ENCODE data around the gene ETS2. TPM values are rescaled to one million over a fixed set of nuclear protein-coding genes. Genes with fewer than 3 reads are reported as not detected.

ETS2 gene
- polyA plus RNA-seq, 1 donor from 2014 or later = 11.6 TPM

DNA sequence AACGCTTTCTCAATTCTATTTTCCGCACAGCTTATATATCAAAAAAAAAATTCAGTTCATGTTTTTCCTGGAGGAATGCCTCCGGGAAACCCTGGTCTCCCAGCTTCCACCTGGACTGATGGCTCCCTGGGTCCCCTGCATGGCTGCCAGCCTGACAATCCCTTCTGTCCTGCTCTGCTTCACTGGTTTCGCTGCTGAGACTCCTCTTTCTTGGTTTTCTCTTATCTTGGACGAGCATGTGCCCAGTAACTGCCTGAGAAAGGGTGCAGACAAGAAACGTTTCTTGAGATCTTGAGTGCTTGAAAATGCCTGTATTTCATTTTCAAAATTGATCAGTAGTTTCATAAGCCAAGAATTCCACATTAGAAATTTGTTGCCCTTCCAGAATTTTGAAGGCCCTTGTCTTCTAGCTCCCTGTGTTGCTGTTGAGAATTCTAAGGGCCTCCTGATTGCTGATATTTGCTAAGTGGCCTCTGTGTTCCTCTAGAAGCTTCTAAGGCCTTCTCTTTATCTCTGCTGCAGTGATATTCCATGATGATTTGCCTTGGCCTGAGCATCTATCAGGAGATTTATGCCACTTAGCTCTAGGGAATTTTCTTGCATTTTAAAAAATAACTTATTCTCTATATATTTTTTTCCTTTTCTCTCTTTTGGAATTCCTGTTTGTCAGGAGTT, 44.7 kb downstream of the ETS2 start:
- H4K20me1 ChIP-seq (ENCODE audit: insufficient read depth) = no peaks in the 10 kb centered on the region
- no peak overlapping the region for H3K9ac ChIP-seq (ENCODE audit: low read length)
- no peaks in the 10 kb centered on the region for H3K9me2 ChIP-seq (ENCODE audit: insufficient read depth, low read length)
- no peak overlapping the region for H3K4me2 ChIP-seq (ENCODE audit: low read length)
- no peaks in the 10 kb centered on the region for H3F3A ChIP-seq (ENCODE audit: insufficient read depth, low read length, poor library complexity, severe bottlenecking)
- no peak overlapping the region for H2AFZ ChIP-seq (ENCODE audit: low read depth, low read length)
- no peaks in the 10 kb centered on the region for H3K27me3 ChIP-seq (ENCODE audit: insufficient read depth, low read depth, low read length)
- H3K36me3 ChIP-seq (ENCODE audit: insufficient read depth, low read length) = no peaks in the 10 kb centered on the region
- no peak overlapping the region for H3K27ac ChIP-seq (ENCODE audit: low read length)
- TF ChIP-seq TAF1 (IDR thresholded peaks at IDR 0.05; ENCODE audit: low read depth) (no peak), EP300 (conservative IDR thresholded peaks at IDR 0.05; ENCODE audit: poor library complexity, severe bottlenecking) (no peak), RAD21 (conservative IDR thresholded peaks at IDR 0.05) (no peak), EZH2 (IDR thresholded peaks at IDR 0.05; ENCODE audit: borderline replicate concordance, insufficient read depth, low read length, poor library complexity, severe bottlenecking) (no peak), MXI1 (conservative IDR thresholded peaks at IDR 0.05; ENCODE audit: poor library complexity, severe bottlenecking) (no peak), POLR2AphosphoS5 (IDR thresholded peaks at IDR 0.05) (no peak), SMC3 (conservative IDR thresholded peaks at IDR 0.05; ENCODE audit: poor library complexity) (no peak)
- TF ChIP-seq, protein P1, sequence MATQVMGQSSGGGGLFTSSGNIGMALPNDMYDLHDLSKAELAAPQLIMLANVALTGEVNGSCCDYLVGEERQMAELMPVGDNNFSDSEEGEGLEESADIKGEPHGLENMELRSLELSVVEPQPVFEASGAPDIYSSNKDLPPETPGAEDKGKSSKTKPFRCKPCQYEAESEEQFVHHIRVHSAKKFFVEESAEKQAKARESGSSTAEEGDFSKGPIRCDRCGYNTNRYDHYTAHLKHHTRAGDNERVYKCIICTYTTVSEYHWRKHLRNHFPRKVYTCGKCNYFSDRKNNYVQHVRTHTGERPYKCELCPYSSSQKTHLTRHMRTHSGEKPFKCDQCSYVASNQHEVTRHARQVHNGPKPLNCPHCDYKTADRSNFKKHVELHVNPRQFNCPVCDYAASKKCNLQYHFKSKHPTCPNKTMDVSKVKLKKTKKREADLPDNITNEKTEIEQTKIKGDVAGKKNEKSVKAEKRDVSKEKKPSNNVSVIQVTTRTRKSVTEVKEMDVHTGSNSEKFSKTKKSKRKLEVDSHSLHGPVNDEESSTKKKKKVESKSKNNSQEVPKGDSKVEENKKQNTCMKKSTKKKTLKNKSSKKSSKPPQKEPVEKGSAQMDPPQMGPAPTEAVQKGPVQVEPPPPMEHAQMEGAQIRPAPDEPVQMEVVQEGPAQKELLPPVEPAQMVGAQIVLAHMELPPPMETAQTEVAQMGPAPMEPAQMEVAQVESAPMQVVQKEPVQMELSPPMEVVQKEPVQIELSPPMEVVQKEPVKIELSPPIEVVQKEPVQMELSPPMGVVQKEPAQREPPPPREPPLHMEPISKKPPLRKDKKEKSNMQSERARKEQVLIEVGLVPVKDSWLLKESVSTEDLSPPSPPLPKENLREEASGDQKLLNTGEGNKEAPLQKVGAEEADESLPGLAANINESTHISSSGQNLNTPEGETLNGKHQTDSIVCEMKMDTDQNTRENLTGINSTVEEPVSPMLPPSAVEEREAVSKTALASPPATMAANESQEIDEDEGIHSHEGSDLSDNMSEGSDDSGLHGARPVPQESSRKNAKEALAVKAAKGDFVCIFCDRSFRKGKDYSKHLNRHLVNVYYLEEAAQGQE (IDR thresholded peaks at IDR 0.05; ENCODE audit: borderline replicate concordance) = no peak
- TF ChIP-seq, protein P2, sequence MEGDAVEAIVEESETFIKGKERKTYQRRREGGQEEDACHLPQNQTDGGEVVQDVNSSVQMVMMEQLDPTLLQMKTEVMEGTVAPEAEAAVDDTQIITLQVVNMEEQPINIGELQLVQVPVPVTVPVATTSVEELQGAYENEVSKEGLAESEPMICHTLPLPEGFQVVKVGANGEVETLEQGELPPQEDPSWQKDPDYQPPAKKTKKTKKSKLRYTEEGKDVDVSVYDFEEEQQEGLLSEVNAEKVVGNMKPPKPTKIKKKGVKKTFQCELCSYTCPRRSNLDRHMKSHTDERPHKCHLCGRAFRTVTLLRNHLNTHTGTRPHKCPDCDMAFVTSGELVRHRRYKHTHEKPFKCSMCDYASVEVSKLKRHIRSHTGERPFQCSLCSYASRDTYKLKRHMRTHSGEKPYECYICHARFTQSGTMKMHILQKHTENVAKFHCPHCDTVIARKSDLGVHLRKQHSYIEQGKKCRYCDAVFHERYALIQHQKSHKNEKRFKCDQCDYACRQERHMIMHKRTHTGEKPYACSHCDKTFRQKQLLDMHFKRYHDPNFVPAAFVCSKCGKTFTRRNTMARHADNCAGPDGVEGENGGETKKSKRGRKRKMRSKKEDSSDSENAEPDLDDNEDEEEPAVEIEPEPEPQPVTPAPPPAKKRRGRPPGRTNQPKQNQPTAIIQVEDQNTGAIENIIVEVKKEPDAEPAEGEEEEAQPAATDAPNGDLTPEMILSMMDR (IDR thresholded peaks at IDR 0.05; ENCODE audit: poor library complexity, severe bottlenecking) = no peak
- no peak overlapping the region for H3K4me3 ChIP-seq (ENCODE audit: low read length)
- H3K79me2 ChIP-seq (replicated peaks; ENCODE audit: insufficient read depth, low read length) = no peaks in the 10 kb centered on the region
- no peaks in the 10 kb centered on the region for H3K9me3 ChIP-seq (ENCODE audit: low read length)

DNA sequence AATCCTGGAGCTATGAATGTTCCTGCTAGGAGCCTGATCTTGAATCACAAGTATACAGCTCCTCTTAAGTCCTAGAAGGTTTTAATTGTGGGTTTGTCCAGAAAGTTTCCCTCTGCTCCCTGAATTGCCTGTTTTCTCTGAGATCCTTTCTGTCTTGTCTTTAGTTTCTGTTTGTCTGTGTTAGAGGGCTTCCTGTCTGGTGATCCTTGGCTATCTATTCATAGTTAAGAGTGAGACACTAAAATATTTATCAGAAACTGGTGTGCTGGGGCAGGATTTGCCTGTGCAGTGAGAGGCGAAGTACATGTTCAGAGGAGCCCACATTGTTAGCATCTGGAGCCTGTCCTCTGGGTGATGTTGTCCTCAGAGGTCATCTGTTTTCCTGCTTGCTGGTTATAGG, 45.4 kb downstream of the ETS2 start:
- Histone ChIP-seq H3K27ac (ENCODE audit: low read length) (no peak overlapping the region), H4K20me1 (ENCODE audit: insufficient read depth) (no peaks in the 10 kb centered on the region), H3K36me3 (ENCODE audit: insufficient read depth, low read length) (no peaks in the 10 kb centered on the region), H3K9ac (ENCODE audit: low read length) (no peak overlapping the region), H2AFZ (ENCODE audit: low read depth, low read length) (no peak overlapping the region), H3K9me3 (ENCODE audit: low read length) (no peaks in the 10 kb centered on the region), H3F3A (ENCODE audit: insufficient read depth, low read length, poor library complexity, severe bottlenecking) (no peaks in the 10 kb centered on the region), H3K4me3 (ENCODE audit: low read length) (no peak overlapping the region), H3K79me2 (replicated peaks; ENCODE audit: insufficient read depth, low read length) (no peaks in the 10 kb centered on the region), H3K9me2 (ENCODE audit: insufficient read depth, low read length) (no peaks in the 10 kb centered on the region), H3K27me3 (ENCODE audit: insufficient read depth, low read depth, low read length) (no peaks in the 10 kb centered on the region), H3K4me2 (ENCODE audit: low read length) (no peak overlapping the region)
- no peak for TF ChIP-seq POLR2AphosphoS5 (IDR thresholded peaks at IDR 0.05)
- no peak for TF ChIP-seq MXI1 (conservative IDR thresholded peaks at IDR 0.05; ENCODE audit: poor library complexity, severe bottlenecking)
- TF ChIP-seq, protein P2 (IDR thresholded peaks at IDR 0.05; ENCODE audit: poor library complexity, severe bottlenecking) = no peak
- TF ChIP-seq SMC3 (conservative IDR thresholded peaks at IDR 0.05; ENCODE audit: poor library complexity) = no peak
- no peak for TF ChIP-seq TAF1 (IDR thresholded peaks at IDR 0.05; ENCODE audit: low read depth)
- no peak for TF ChIP-seq EZH2 (IDR thresholded peaks at IDR 0.05; ENCODE audit: borderline replicate concordance, insufficient read depth, low read length, poor library complexity, severe bottlenecking)
- no peak for TF ChIP-seq RAD21 (conservative IDR thresholded peaks at IDR 0.05)
- TF ChIP-seq EP300 (conservative IDR thresholded peaks at IDR 0.05; ENCODE audit: poor library complexity, severe bottlenecking) = no peak
- TF ChIP-seq, protein P1 (IDR thresholded peaks at IDR 0.05; ENCODE audit: borderline replicate concordance) = no peak

Data from neural cell (in vitro differentiated cells).